ENCODE results near the gene RAP1B. TPM values are rescaled to one million over a fixed set of nuclear protein-coding genes. Genes with fewer than 3 reads are reported as not detected.

The RAP1B gene
- total RNA-seq (77.4 TPM), polyA plus RNA-seq (ENCODE audit: insufficient read depth in 1 of 8, insufficient read length in 8 of 8, low replicate concordance in 1 of 8) (100 to 1,000 TPM in 5 of 8 donors, 10 to 100 TPM in 3; 90.8 to 142 (median 101) TPM)
- long read RNA-seq, donor 1, full-length matches to known transcripts, result 13 of 13 reads
- long read RNA-seq, donor 1, partial matches to known transcripts, result 0 of 13 reads
- long read RNA-seq, donor 1, other reads (novel, unspliced or antisense), result 0 of 13 reads
- long read RNA-seq, donor 2, full-length matches to known transcripts, result 3 of 3 reads
- long read RNA-seq, donor 2, partial matches to known transcripts, result 0 of 3 reads
- long read RNA-seq, donor 2, other reads (novel, unspliced or antisense), result 0 of 3 reads
- long read RNA-seq, donor 3, full-length matches to known transcripts, result 26 of 26 reads
- long read RNA-seq, donor 3, partial matches to known transcripts, result 0 of 26 reads
- long read RNA-seq, donor 3, other reads (novel, unspliced or antisense), result 0 of 26 reads
- long read RNA-seq, donor 4, full-length matches to known transcripts, result 17 of 17 reads
- long read RNA-seq, donor 4, partial matches to known transcripts, result 0 of 17 reads
- long read RNA-seq, donor 4, other reads (novel, unspliced or antisense), result 0 of 17 reads
- long read RNA-seq, donor 5, full-length matches to known transcripts, result 76 of 81 reads
- long read RNA-seq, donor 5, partial matches to known transcripts, result 0 of 81 reads
- long read RNA-seq, donor 5, other reads (novel, unspliced or antisense), result 5 of 81 reads
- long read RNA-seq, donor 6, full-length matches to known transcripts, result 38 of 66 reads
- long read RNA-seq, donor 6, partial matches to known transcripts, result 28 of 66 reads
- long read RNA-seq, donor 6, other reads (novel, unspliced or antisense), result 0 of 66 reads
- long read RNA-seq, donor 7, full-length matches to known transcripts, result 33 of 79 reads
- long read RNA-seq, donor 7, partial matches to known transcripts, result 46 of 79 reads
- long read RNA-seq, donor 7, other reads (novel, unspliced or antisense), result 0 of 79 reads
- long read RNA-seq, donor 8, full-length matches to known transcripts, result 19 of 19 reads
- long read RNA-seq, donor 8, partial matches to known transcripts, result 0 of 19 reads
- long read RNA-seq, donor 8, other reads (novel, unspliced or antisense), result 0 of 19 reads
- long read RNA-seq, donor 9, full-length matches to known transcripts, result 11 of 11 reads
- long read RNA-seq, donor 9, partial matches to known transcripts, result 0 of 11 reads
- long read RNA-seq, donor 9, other reads (novel, unspliced or antisense), result 0 of 11 reads
- long read RNA-seq, donor 10, full-length matches to known transcripts, result 31 of 31 reads
- long read RNA-seq, donor 10, partial matches to known transcripts, result 0 of 31 reads
- long read RNA-seq, donor 10, other reads (novel, unspliced or antisense), result 0 of 31 reads
- long read RNA-seq, donor 11, full-length matches to known transcripts, result 26 of 36 reads
- long read RNA-seq, donor 11, partial matches to known transcripts, result 10 of 36 reads
- long read RNA-seq, donor 11, other reads (novel, unspliced or antisense), result 0 of 36 reads

- Histone ChIP-seq H3K9me3 (replicated peaks; ENCODE audit: control insufficient read depth, low read depth, low read length) (no peaks in the 10 kb centered on the region), H3K4me1 (ENCODE audit: control insufficient read depth, insufficient read depth, low read length) (peaks cover 7% of the 10 kb centered on the region), H3K27me3 (ENCODE audit: control insufficient read depth, insufficient read depth, low read length) (no peaks in the 10 kb centered on the region), H3K36me3 (ENCODE audit: control insufficient read depth, insufficient read depth, low read length) (no peaks in the 10 kb centered on the region), H3K27ac (ENCODE audit: low read length) (peak within 1 kb of the TSS; percentile 99), H3K4me3 (ENCODE audit: low read length) (peak within 1 kb of the TSS; percentile 95)
- peak; percentile 98 for DNase-seq
- under 1% methylated on average over 84 of the region's 84 CpGs for WGBS (ENCODE audit: insufficient coverage)
Observed at GRCh38 chr12:68610370-68611093, at the start of gene RAP1B. TSS of gene RAP1B (plus strand) at chr12:68610899. CDS start at chr12:68648725, 37,826 bp downstream.

DNA sequence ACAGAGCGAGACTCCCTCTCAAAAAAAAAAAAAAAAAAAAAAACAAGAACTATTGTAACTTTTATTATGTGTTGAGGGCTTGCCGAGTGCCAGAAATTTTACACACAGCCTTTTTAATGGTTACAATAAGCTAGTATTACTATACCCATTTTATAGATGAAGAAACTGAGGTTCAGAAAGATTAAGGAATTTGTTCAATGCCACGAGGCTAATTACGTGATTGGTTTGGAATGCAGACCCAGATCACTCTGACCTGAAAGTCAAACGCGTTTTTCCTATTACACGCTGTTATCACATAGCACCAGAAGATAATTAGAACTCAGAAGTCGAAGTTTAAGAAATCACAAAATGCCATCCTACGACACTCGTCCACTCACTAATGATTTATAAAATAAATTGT is 48.9 kb upstream of the RAP1B start:
- 84% methylated on average over 4 of the region's 10 CpGs for WGBS (ENCODE audit: insufficient coverage)
- Histone ChIP-seq H3K4me3 (ENCODE audit: low read length) (no peak overlapping the region), H3K36me3 (ENCODE audit: control insufficient read depth, insufficient read depth, low read length) (no peaks in the 10 kb centered on the region), H3K4me1 (ENCODE audit: control insufficient read depth, insufficient read depth, low read length) (peaks cover 7% of the 10 kb centered on the region), H3K27me3 (ENCODE audit: control insufficient read depth, insufficient read depth, low read length) (no peaks in the 10 kb centered on the region), H3K9me3 (replicated peaks; ENCODE audit: control insufficient read depth, low read depth, low read length) (no peaks in the 10 kb centered on the region), H3K27ac (ENCODE audit: low read length) (no peak overlapping the region)
- DNase-seq, result no peak

GRCh38 chr12:68564166-68564565 is 46.5 kb upstream of the RAP1B start:
- DNase-seq, result no peak
- WGBS (ENCODE audit: insufficient coverage), result 67% methylated on average over 1 of the region's 1 CpG
- no peaks in the 10 kb centered on the region for H3K27me3 ChIP-seq (ENCODE audit: control insufficient read depth, insufficient read depth, low read length)

DNA sequence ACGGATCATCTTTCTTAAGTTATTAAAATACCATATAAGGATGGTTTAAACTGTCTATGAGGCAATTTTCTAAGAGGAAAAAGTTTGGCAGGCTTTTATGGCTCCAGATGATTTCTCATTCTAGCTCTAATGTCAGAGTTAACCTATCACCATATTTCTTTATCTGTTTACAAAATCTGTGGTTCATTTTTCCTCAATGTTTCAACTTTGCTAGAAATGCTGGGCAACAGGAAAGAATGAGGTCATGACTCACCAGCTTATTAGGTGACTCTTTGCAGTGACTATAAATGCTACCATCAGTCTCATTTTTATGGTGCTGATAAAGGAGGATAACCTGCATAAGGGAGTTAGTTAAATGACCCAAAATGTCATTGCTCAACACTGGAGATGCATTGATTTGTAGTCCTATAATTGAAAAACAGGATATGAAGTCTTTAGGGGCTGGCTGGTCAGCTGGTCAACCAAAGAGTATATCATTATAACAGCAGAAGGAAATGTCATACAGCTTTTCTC is 45.3 kb upstream of the RAP1B start:
- Histone ChIP-seq H3K36me3 (ENCODE audit: control insufficient read depth, insufficient read depth, low read length) (no peaks in the 10 kb centered on the region), H3K27me3 (ENCODE audit: control insufficient read depth, insufficient read depth, low read length) (no peaks in the 10 kb centered on the region), H3K4me3 (ENCODE audit: low read length) (no peak overlapping the region), H3K27ac (ENCODE audit: low read length) (no peak overlapping the region), H3K4me1 (ENCODE audit: control insufficient read depth, insufficient read depth, low read length) (peaks cover 3% of the 10 kb centered on the region), H3K9me3 (replicated peaks; ENCODE audit: control insufficient read depth, low read depth, low read length) (no peaks in the 10 kb centered on the region)
- DNase-seq, result peak; percentile 7
- no CpG with 5 or more reads among the region's 1 CpG for WGBS (ENCODE audit: insufficient coverage)

More at GRCh38 chr12:68564166-68564565, 46.5 kb upstream of the RAP1B start:
- H3K4me3 ChIP-seq (ENCODE audit: low read length), result no peak overlapping the region
- H3K9me3 ChIP-seq (replicated peaks; ENCODE audit: control insufficient read depth, low read depth, low read length), result no peaks in the 10 kb centered on the region
- H3K27ac ChIP-seq (ENCODE audit: low read length), result no peak overlapping the region
- H3K36me3 ChIP-seq (ENCODE audit: control insufficient read depth, insufficient read depth, low read length), result no peaks in the 10 kb centered on the region
- peaks cover 7% of the 10 kb centered on the region for H3K4me1 ChIP-seq (ENCODE audit: control insufficient read depth, insufficient read depth, low read length)

- no peak overlapping the region for H3K27ac ChIP-seq (ENCODE audit: low read length)
- no peaks in the 10 kb centered on the region for H3K36me3 ChIP-seq (ENCODE audit: control insufficient read depth, insufficient read depth, low read length)
- no peak overlapping the region for H3K4me3 ChIP-seq (ENCODE audit: low read length)
- no peaks in the 10 kb centered on the region for H3K9me3 ChIP-seq (replicated peaks; ENCODE audit: control insufficient read depth, low read depth, low read length)
- DNase-seq, result no peak
- H3K27me3 ChIP-seq (ENCODE audit: control insufficient read depth, insufficient read depth, low read length), result no peaks in the 10 kb centered on the region
- H3K4me1 ChIP-seq (ENCODE audit: control insufficient read depth, insufficient read depth, low read length), result no peaks in the 10 kb centered on the region
- WGBS (ENCODE audit: insufficient coverage), result 80% methylated on average over 1 of the region's 3 CpGs
Observed at GRCh38 chr12:68568922-68569569, 41.7 kb upstream of the RAP1B start.

- Histone ChIP-seq H3K27me3 (ENCODE audit: control insufficient read depth, insufficient read depth, low read length) (no peaks in the 10 kb centered on the region), H3K27ac (ENCODE audit: low read length) (no peak overlapping the region), H3K4me1 (ENCODE audit: control insufficient read depth, insufficient read depth, low read length) (no peaks in the 10 kb centered on the region), H3K9me3 (replicated peaks; ENCODE audit: control insufficient read depth, low read depth, low read length) (no peaks in the 10 kb centered on the region), H3K4me3 (ENCODE audit: low read length) (no peak overlapping the region), H3K36me3 (ENCODE audit: control insufficient read depth, insufficient read depth, low read length) (no peaks in the 10 kb centered on the region)
- WGBS (ENCODE audit: insufficient coverage), result no CpG with 5 or more reads among the region's 2 CpGs
- no peak for DNase-seq
Observed at GRCh38 chr12:68572661-68573060, 38.0 kb upstream of the RAP1B start.

DNA sequence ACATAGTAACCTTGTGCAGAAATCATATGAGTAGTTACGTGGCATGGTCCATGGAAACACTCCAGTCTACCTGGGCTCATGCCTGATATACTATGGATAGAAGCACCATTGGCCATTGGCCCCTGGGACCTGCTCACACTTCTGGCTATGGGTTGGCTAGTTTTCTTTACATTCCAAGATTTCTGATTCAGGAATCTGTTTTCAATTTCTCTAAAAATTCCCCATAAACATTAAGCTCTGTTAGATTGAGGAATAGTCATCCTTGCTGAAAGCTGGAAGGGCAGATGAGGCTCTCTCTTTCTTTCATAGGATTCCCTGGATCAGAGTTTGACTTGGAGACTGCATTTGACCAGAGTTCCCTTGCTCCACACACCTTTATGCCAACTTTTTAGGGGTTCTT is 37.3 kb upstream of the RAP1B start:
- WGBS (ENCODE audit: insufficient coverage), result 75% methylated on average over 1 of the region's 1 CpG
- Histone ChIP-seq H3K4me3 (ENCODE audit: low read length) (no peak overlapping the region), H3K36me3 (ENCODE audit: control insufficient read depth, insufficient read depth, low read length) (no peaks in the 10 kb centered on the region), H3K27ac (ENCODE audit: low read length) (no peak overlapping the region), H3K27me3 (ENCODE audit: control insufficient read depth, insufficient read depth, low read length) (no peaks in the 10 kb centered on the region), H3K4me1 (ENCODE audit: control insufficient read depth, insufficient read depth, low read length) (no peaks in the 10 kb centered on the region), H3K9me3 (replicated peaks; ENCODE audit: control insufficient read depth, low read depth, low read length) (no peaks in the 10 kb centered on the region)
- no peak for DNase-seq

- Histone ChIP-seq H3K27ac (ENCODE audit: low read length) (no peak overlapping the region), H3K36me3 (ENCODE audit: control insufficient read depth, insufficient read depth, low read length) (no peaks in the 10 kb centered on the region), H3K4me3 (ENCODE audit: low read length) (no peak overlapping the region), H3K27me3 (ENCODE audit: control insufficient read depth, insufficient read depth, low read length) (no peaks in the 10 kb centered on the region), H3K4me1 (ENCODE audit: control insufficient read depth, insufficient read depth, low read length) (no peaks in the 10 kb centered on the region), H3K9me3 (replicated peaks; ENCODE audit: control insufficient read depth, low read depth, low read length) (no peaks in the 10 kb centered on the region)
- WGBS (ENCODE audit: insufficient coverage), result no CpG with 5 or more reads among the region's 1 CpG
- no peak for DNase-seq
Observed at GRCh38 chr12:68577949-68578348, 32.8 kb upstream of the RAP1B start.

All from muscle of leg (tissue), 16 donors.